ENCODE data around the gene WDTC1. TPM values are rescaled to one million over a fixed set of nuclear protein-coding genes. Genes with fewer than 3 reads are reported as not detected.

The WDTC1 gene
- polyA plus RNA-seq, 2 of the 4 experiments (the other 2 are of a cell fraction): 3.8 to 6.9 TPM

DNA sequence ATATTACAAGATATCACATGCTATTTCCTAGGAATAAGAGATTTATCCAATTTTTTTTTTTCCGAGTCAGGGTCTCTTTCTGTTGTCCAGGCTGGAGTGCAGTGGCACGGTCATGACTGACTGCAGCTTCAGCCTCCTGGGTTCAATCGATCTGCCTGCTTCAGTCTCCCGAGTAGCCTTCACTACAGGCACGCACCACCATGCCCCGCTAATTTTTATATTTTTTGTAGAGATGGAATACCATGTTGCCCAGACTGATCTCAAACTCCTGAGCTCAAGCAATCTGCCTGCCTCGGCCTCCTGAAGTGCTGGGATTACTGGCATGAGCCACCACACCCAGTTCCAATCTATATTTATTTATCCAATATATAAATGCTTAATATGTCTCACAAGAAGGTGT is 18.0 kb upstream of the WDTC1 start:
- ChIA-PET CTCF (interaction anchor here (2.2 kb wide), 1 partner anchor 19 kb away, joined by 5 read pairs; no protein-coding TSS in a partner anchor), POLR2A (no interaction called here)
- ATAC-seq (no peak), FAIRE-seq (no peak), DNase-seq (ENCODE audit: low read depth in 1 of 2, low spot score in 1 of 2) (no peak)
- TF ChIP-seq MAFK (IDR thresholded peaks at IDR 0.05; ENCODE audit: partially characterized antibody): no peak
- no peak for TF ChIP-seq EP300 (IDR thresholded peaks at IDR 0.05)
- Histone ChIP-seq H3K4me2 (no peak overlapping the region), H3K4me1 (no peaks in the 10 kb centered on the region), H3K27ac (no peak overlapping the region), H3K9me3 (no peaks in the 10 kb centered on the region), H3K4me3 (no peak overlapping the region)
- WGBS (ENCODE audit: missing lambda C conversion rate): 81% methylated on average over 7 of the region's 7 CpGs

DNA sequence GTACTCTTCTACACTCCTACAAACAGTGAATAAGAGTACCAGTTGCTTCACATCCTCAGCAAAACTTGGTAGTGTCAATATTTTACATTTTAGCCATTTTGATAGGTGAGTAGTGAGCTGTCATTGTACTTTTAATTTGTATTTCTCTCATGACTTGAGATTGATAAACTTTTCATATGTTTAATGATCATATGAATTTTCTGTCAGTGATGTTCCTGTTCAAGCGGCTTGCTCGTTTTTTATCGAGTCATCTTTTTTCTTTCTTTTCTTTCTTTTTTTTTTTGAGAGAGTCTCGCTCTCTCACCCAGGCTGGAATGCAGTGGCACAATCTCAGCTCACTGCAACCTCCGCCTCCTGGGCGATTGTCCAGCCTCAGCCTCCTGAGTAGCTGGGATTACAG is 17.0 kb upstream of the WDTC1 start:
- 82% methylated on average over 6 of the region's 6 CpGs for WGBS (ENCODE audit: missing lambda C conversion rate)
- ChIA-PET POLR2A (no interaction called here), CTCF (interaction anchor here (2.2 kb wide), 1 partner anchor 20 kb away, joined by 5 read pairs; no protein-coding TSS in a partner anchor)

DNA sequence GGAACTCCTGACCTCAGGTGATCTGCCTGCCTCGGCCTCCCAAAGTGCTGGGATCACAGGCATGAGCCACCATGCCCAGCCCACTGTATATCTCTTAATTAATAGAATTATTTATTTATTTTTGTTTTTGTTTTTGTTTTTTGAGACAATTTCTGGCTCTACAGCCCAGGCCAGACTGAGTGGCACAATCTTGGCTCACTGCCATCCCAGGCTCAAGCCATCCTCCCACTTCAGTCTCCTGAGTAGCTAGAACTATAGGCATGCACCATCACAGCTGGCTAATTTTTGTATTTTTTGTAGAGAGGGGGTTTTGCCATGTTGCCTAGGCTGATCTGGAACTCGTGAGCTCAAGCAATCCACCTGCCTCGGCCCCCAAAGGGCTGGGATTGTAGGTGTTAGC is 15.7 kb upstream of the WDTC1 start:
- Histone ChIP-seq H3K4me2 (no peak overlapping the region), H3K4me1 (no peaks in the 10 kb centered on the region), H3K27ac (no peak overlapping the region), H3K9me3 (no peaks in the 10 kb centered on the region), H3K4me3 (no peak overlapping the region)
- TF ChIP-seq, protein P1, sequence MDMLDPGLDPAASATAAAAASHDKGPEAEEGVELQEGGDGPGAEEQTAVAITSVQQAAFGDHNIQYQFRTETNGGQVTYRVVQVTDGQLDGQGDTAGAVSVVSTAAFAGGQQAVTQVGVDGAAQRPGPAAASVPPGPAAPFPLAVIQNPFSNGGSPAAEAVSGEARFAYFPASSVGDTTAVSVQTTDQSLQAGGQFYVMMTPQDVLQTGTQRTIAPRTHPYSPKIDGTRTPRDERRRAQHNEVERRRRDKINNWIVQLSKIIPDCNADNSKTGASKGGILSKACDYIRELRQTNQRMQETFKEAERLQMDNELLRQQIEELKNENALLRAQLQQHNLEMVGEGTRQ (IDR thresholded peaks at IDR 0.05): no peak
- TF ChIP-seq SMC3 (IDR thresholded peaks at IDR 0.05) (no peak), CHD4 (IDR thresholded peaks at IDR 0.05; ENCODE audit: borderline replicate concordance) (no peak), FOSL2 (IDR thresholded peaks at IDR 0.05) (no peak), FOSL2 (CRISPR knock-in tag; IDR thresholded peaks at IDR 0.05) (no peak), RCOR1 (IDR thresholded peaks at IDR 0.05; ENCODE audit: low read depth, low read length) (no peak), GATA3 (IDR thresholded peaks at IDR 0.05; ENCODE audit: borderline replicate concordance) (no peak), POLR2A (IDR thresholded peaks at IDR 0.05; ENCODE audit: low read length) (no peak), RAD21 (conservative IDR thresholded peaks at IDR 0.05 in 1 of 2, IDR thresholded peaks at IDR 0.05 in 1 of 2) (no peak), SREBF2 (IDR thresholded peaks at IDR 0.05) (no peak)
- TF ChIP-seq, protein P2, sequence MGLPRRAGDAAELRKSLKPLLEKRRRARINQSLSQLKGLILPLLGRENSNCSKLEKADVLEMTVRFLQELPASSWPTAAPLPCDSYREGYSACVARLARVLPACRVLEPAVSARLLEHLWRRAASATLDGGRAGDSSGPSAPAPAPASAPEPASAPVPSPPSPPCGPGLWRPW (IDR thresholded peaks at IDR 0.05): no peak
- TF ChIP-seq, protein P3, sequence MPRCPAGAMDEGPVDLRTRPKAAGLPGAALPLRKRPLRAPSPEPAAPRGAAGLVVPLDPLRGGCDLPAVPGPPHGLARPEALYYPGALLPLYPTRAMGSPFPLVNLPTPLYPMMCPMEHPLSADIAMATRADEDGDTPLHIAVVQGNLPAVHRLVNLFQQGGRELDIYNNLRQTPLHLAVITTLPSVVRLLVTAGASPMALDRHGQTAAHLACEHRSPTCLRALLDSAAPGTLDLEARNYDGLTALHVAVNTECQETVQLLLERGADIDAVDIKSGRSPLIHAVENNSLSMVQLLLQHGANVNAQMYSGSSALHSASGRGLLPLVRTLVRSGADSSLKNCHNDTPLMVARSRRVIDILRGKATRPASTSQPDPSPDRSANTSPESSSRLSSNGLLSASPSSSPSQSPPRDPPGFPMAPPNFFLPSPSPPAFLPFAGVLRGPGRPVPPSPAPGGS (IDR thresholded peaks at IDR 0.05): no peak
- TF ChIP-seq, protein P4, sequence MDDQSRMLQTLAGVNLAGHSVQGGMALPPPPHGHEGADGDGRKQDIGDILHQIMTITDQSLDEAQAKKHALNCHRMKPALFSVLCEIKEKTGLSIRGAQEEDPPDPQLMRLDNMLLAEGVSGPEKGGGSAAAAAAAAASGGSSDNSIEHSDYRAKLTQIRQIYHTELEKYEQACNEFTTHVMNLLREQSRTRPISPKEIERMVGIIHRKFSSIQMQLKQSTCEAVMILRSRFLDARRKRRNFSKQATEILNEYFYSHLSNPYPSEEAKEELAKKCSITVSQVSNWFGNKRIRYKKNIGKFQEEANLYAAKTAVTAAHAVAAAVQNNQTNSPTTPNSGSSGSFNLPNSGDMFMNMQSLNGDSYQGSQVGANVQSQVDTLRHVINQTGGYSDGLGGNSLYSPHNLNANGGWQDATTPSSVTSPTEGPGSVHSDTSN (IDR thresholded peaks at IDR 0.05): no peak
- TF ChIP-seq, protein P5, sequence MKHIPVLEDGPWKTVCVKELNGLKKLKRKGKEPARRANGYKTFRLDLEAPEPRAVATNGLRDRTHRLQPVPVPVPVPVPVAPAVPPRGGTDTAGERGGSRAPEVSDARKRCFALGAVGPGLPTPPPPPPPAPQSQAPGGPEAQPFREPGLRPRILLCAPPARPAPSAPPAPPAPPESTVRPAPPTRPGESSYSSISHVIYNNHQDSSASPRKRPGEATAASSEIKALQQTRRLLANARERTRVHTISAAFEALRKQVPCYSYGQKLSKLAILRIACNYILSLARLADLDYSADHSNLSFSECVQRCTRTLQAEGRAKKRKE (CRISPR knock-in tag; IDR thresholded peaks at IDR 0.05; ENCODE audit: low read depth): no peak
- ATAC-seq (no peak), DNase-seq (ENCODE audit: low read depth in 1 of 2, low spot score in 1 of 2) (no peak), FAIRE-seq (no peak)
- ChIA-PET POLR2A (no interaction called here), CTCF (interaction anchor here (2.2 kb wide), 1 partner anchor 21 kb away, joined by 5 read pairs; no protein-coding TSS in a partner anchor)
- 62% methylated on average over 3 of the region's 3 CpGs for WGBS (ENCODE audit: missing lambda C conversion rate)

More for the DNA sequence above, 17.0 kb upstream of the WDTC1 start:
- H3K27ac ChIP-seq: no peak overlapping the region
- no peaks in the 10 kb centered on the region for H3K9me3 ChIP-seq
- FAIRE-seq: no peak
- H3K4me2 ChIP-seq: no peak overlapping the region
- no peaks in the 10 kb centered on the region for H3K4me1 ChIP-seq
- no peak overlapping the region for H3K4me3 ChIP-seq
- TF ChIP-seq JUN (IDR thresholded peaks at IDR 0.05) (no peak), GATA3 (IDR thresholded peaks at IDR 0.05; ENCODE audit: borderline replicate concordance) (no peak), ZNF302 (CRISPR knock-in tag; IDR thresholded peaks at IDR 0.05) (no peak), FOSB (CRISPR knock-in tag; IDR thresholded peaks at IDR 0.05) (no peak), RNF2 (IDR thresholded peaks at IDR 0.05; ENCODE audit: borderline replicate concordance, low read depth) (no peak), MAZ (IDR thresholded peaks at IDR 0.05; ENCODE audit: borderline replicate concordance, low read depth, low read length) (no peak), HDAC2 (IDR thresholded peaks at IDR 0.05) (no peak), RARB (CRISPR knock-in tag; IDR thresholded peaks at IDR 0.05) (no peak), HOXB13 (CRISPR knock-in tag; IDR thresholded peaks at IDR 0.05; ENCODE audit: low read depth) (no peak), PHF8 (IDR thresholded peaks at IDR 0.05; ENCODE audit: borderline replicate concordance, low read depth) (no peak), CEBPB (IDR thresholded peaks at IDR 0.05) (no peak), POLR2A (IDR thresholded peaks at IDR 0.05; ENCODE audit: low read length) (no peak), FOSL2 (IDR thresholded peaks at IDR 0.05) (no peak), FOSL2 (CRISPR knock-in tag; IDR thresholded peaks at IDR 0.05) (no peak), ZC3H11A (IDR thresholded peaks at IDR 0.05) (no peak)
- TF ChIP-seq, protein P6, sequence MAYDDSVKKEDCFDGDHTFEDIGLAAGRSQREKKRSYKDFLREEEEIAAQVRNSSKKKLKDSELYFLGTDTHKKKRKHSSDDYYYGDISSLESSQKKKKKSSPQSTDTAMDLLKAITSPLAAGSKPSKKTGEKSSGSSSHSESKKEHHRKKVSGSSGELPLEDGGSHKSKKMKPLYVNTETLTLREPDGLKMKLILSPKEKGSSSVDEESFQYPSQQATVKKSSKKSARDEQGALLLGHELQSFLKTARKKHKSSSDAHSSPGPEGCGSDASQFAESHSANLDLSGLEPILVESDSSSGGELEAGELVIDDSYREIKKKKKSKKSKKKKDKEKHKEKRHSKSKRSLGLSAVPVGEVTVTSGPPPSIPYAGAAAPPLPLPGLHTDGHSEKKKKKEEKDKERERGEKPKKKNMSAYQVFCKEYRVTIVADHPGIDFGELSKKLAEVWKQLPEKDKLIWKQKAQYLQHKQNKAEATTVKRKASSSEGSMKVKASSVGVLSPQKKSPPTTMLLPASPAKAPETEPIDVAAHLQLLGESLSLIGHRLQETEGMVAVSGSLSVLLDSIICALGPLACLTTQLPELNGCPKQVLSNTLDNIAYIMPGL (CRISPR knock-in tag; IDR thresholded peaks at IDR 0.05; ENCODE audit: borderline replicate concordance): no peak
- no peak for DNase-seq (ENCODE audit: low read depth in 1 of 2, low spot score in 1 of 2)
- ATAC-seq: no peak

Measured in A549 (cell line).